Measurements from ENCODE around the gene PPP1R36. TPM values are rescaled to one million over a fixed set of nuclear protein-coding genes. Genes with fewer than 3 reads are reported as not detected.

Gene PPP1R36
- polyA plus RNA-seq, 2 of the 4 experiments (the other 2 are of a cell fraction) = 0.47 to 0.48 TPM

DNA sequence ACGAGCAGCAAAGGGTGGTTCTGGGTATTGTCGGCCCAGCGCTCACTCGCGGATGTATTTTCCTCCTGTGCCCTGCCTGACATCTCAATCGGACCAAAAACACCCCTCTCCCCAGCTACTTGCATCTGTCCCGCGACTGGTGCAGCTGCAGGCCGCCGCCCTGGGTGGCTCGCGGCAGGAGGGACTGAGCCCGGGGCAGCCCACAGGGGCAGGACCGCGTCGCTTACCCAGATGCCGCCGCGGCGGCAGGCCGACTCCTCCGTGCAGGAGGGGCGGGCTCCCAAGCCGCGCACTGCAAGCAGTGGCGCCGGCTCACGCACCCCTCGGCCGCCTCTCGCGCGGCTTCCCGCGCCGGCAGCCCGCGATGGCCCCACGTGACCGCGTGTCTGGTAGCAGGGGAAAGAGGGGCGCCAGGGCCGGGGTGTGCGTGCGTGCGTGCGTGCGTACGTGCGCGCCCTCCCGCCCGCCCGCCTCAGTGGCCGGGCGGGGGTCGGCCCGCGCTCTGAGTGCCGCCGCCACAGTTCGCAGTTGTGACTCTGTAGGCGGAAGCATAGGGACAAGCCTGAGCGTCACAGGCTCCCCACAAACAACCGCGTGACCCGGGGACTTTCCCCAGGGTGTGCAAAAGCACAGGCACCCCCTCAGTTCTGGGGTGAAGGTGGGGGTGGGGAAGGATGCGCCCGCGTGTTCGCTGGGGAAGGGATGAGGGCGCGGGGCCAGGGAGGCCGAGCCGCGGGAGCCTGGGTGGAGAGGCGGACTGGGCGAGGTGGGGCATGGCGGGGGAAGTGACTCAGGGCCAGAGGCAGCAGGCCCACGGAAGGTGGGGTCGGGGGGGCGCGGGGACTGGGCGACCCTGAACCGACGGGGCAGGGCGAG, 46.1 kb upstream of the PPP1R36 start, which contains the start of gene ZBTB25 (continued):
- TF ChIP-seq, protein P1, sequence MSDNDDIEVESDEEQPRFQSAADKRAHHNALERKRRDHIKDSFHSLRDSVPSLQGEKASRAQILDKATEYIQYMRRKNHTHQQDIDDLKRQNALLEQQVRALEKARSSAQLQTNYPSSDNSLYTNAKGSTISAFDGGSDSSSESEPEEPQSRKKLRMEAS (IDR thresholded peaks at IDR 0.05) = peak; percentile 87
- TF ChIP-seq RFX5 (IDR thresholded peaks at IDR 0.05) (no peak), NFE2L2 (conservative IDR thresholded peaks at IDR 0.05; ENCODE audit: low read length) (no peak), CBX8 (IDR thresholded peaks at IDR 0.05) (no peak), CHD2 (IDR thresholded peaks at IDR 0.05; ENCODE audit: low read length, partially characterized antibody) (peak; percentile 89), RNF2 (IDR thresholded peaks at IDR 0.05; ENCODE audit: borderline replicate concordance, low read depth) (no peak), CBX2 (IDR thresholded peaks at IDR 0.05; ENCODE audit: borderline replicate concordance, low read depth) (no peak), MYC (IDR thresholded peaks at IDR 0.05; ENCODE audit: borderline replicate concordance, low read length) (peak; percentile 71), EHMT2 (IDR thresholded peaks at IDR 0.05; ENCODE audit: low read depth) (no peak), JUNB (IDR thresholded peaks at IDR 0.05) (no peak), TP53 (CRISPR knock-in tag; IDR thresholded peaks at IDR 0.05) (peak; percentile 13; the same call in 1 of the 2 replicates), RAD21 (conservative IDR thresholded peaks at IDR 0.05 in 1 of 2, IDR thresholded peaks at IDR 0.05 in 1 of 2) (peak in 1 of 2 experiments; percentile 14; a peak in 1 of 5 replicates), EP300 (IDR thresholded peaks at IDR 0.05) (peak in 1 of 2 experiments; percentile 43; a peak in 2 of 5 replicates), ZSCAN20 (CRISPR knock-in tag; IDR thresholded peaks at IDR 0.05) (no peak), HOXB5 (CRISPR knock-in tag; IDR thresholded peaks at IDR 0.05) (no peak), PHF8 (IDR thresholded peaks at IDR 0.05; ENCODE audit: borderline replicate concordance, low read depth) (peak; percentile 42; the same call in 1 of the 2 replicates), SREBF2 (IDR thresholded peaks at IDR 0.05) (no peak), POLR2A (IDR thresholded peaks at IDR 0.05; ENCODE audit: low read length) (peak; percentile 52), RCOR1 (IDR thresholded peaks at IDR 0.05; ENCODE audit: low read depth, low read length) (no peak), FOSB (CRISPR knock-in tag; IDR thresholded peaks at IDR 0.05) (peak; percentile 93), HOXB13 (CRISPR knock-in tag; IDR thresholded peaks at IDR 0.05; ENCODE audit: low read depth) (no peak), CEBPB (IDR thresholded peaks at IDR 0.05) (no peak), FOXS1 (CRISPR knock-in tag; IDR thresholded peaks at IDR 0.05) (no peak), TFCP2L1 (CRISPR knock-in tag; IDR thresholded peaks at IDR 0.05) (no peak; the same call in 1 of the 2 replicates), ESRRA (IDR thresholded peaks at IDR 0.05; ENCODE audit: borderline replicate concordance, low read length) (no peak), ZFP36 (IDR thresholded peaks at IDR 0.05; ENCODE audit: borderline replicate concordance, partially characterized antibody) (no peak), ZNF302 (CRISPR knock-in tag; IDR thresholded peaks at IDR 0.05) (no peak), HDAC2 (IDR thresholded peaks at IDR 0.05) (no peak), POLR2AphosphoS2 (conservative IDR thresholded peaks at IDR 0.05; ENCODE audit: low read length) (no peak)
- TF ChIP-seq, protein P2, sequence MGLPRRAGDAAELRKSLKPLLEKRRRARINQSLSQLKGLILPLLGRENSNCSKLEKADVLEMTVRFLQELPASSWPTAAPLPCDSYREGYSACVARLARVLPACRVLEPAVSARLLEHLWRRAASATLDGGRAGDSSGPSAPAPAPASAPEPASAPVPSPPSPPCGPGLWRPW (IDR thresholded peaks at IDR 0.05) = no peak
- TF ChIP-seq, protein P3, sequence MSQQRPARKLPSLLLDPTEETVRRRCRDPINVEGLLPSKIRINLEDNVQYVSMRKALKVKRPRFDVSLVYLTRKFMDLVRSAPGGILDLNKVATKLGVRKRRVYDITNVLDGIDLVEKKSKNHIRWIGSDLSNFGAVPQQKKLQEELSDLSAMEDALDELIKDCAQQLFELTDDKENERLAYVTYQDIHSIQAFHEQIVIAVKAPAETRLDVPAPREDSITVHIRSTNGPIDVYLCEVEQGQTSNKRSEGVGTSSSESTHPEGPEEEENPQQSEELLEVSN (IDR thresholded peaks at IDR 0.05; ENCODE audit: borderline replicate concordance, low read depth) = peak; percentile 32
- TF ChIP-seq, protein P4, sequence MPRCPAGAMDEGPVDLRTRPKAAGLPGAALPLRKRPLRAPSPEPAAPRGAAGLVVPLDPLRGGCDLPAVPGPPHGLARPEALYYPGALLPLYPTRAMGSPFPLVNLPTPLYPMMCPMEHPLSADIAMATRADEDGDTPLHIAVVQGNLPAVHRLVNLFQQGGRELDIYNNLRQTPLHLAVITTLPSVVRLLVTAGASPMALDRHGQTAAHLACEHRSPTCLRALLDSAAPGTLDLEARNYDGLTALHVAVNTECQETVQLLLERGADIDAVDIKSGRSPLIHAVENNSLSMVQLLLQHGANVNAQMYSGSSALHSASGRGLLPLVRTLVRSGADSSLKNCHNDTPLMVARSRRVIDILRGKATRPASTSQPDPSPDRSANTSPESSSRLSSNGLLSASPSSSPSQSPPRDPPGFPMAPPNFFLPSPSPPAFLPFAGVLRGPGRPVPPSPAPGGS (IDR thresholded peaks at IDR 0.05) = peak; percentile 88; the same call in 2 of the 3 replicates
- TF ChIP-seq, protein P5, sequence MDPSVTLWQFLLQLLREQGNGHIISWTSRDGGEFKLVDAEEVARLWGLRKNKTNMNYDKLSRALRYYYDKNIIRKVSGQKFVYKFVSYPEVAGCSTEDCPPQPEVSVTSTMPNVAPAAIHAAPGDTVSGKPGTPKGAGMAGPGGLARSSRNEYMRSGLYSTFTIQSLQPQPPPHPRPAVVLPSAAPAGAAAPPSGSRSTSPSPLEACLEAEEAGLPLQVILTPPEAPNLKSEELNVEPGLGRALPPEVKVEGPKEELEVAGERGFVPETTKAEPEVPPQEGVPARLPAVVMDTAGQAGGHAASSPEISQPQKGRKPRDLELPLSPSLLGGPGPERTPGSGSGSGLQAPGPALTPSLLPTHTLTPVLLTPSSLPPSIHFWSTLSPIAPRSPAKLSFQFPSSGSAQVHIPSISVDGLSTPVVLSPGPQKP (IDR thresholded peaks at IDR 0.05; ENCODE audit: low read depth, low read length) = no peak

Data from A549 (cell line).